Fibroblast of lung (primary cell): ENCODE measurements around the gene UHRF1.

ENCODE experiments used
- EZH2 ChIP-seq: IDR thresholded peaks from 2 replicates; pipeline ENCODE4 v1.5.1; 2012; ENCODE audit warnings: low read length, control low read depth, mild to moderate bottlenecking; ENCODE audit errors: missing control alignments
- TF ChIP-seq, protein P1 (sequence below), 2 donors: IDR thresholded peaks in 1 of 2; conservative IDR thresholded peaks in 1 of 2; 1 replicate in 1 of 2; 2 replicates in 1 of 2; pipeline ENCODE4 v1.5.1; 2011 to 2012; ENCODE audit warnings: low read length in 2 of 2, control low read depth in 1 of 2, inconsistent platforms in 1 of 2, low read depth in 1 of 2, mild to moderate bottlenecking in 1 of 2

DNA sequence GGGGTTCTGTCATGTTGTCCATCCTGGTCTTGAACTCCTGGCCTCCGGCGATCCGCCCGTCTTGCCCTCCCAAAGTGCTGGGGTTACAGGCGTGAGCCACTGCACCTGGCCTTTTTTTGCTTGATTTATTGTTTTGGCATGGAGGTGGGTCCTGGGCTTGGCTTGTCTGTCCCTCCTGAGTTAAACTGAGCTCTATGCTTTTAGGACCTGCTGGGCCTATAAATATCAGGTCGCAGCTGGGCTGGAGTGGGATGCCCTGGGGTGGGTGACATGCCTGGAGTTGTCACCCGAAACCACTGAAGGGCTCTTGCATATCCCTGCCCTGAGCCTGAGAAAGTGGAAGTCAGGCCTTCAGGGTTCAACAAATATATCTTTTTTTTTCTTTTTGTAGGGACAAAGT is 12.2 kb upstream of the UHRF1 start:
- TF ChIP-seq, protein P1, sequence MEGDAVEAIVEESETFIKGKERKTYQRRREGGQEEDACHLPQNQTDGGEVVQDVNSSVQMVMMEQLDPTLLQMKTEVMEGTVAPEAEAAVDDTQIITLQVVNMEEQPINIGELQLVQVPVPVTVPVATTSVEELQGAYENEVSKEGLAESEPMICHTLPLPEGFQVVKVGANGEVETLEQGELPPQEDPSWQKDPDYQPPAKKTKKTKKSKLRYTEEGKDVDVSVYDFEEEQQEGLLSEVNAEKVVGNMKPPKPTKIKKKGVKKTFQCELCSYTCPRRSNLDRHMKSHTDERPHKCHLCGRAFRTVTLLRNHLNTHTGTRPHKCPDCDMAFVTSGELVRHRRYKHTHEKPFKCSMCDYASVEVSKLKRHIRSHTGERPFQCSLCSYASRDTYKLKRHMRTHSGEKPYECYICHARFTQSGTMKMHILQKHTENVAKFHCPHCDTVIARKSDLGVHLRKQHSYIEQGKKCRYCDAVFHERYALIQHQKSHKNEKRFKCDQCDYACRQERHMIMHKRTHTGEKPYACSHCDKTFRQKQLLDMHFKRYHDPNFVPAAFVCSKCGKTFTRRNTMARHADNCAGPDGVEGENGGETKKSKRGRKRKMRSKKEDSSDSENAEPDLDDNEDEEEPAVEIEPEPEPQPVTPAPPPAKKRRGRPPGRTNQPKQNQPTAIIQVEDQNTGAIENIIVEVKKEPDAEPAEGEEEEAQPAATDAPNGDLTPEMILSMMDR (conservative IDR thresholded peaks at IDR 0.05 in 1 of 2, IDR thresholded peaks at IDR 0.05 in 1 of 2; ENCODE audit: low read depth in 1 of 2, low read length in 2 of 2): no peak
- TF ChIP-seq EZH2: no peak
